Thymus (tissue), 11 donors: Measurements from ENCODE around the gene TYK2. TPM values are rescaled to one million over a fixed set of nuclear protein-coding genes. Genes with fewer than 3 reads are reported as not detected.

Experiments
- DNase-seq, 9 donors: peaks; one replicate each; pipeline ENCODE4 v3.0.0-alpha.2; 2013; ENCODE audit warnings: low spot score in 9 of 9, low read depth in 6 of 9, missing footprints in 1 of 9
- H3K27ac ChIP-seq, 2 donors: one replicate each; pipeline ENCODE4 v1.5.1; 2013; ENCODE audit warnings: control low read depth in 1 of 2, low read depth in 1 of 2, low read length in 1 of 2, mild to moderate bottlenecking in 1 of 2, moderate library complexity in 1 of 2
- H3K27me3 ChIP-seq, 2 donors: one replicate each; pipeline ENCODE4 v1.5.1; 2013; ENCODE audit warnings: low read length in 1 of 2; ENCODE audit not compliant: control insufficient read depth in 2 of 2, insufficient read depth in 1 of 2
- H3K36me3 ChIP-seq, 2 donors: one replicate each; pipeline ENCODE4 v1.5.1; 2013; ENCODE audit warnings: low read length in 1 of 2, mild to moderate bottlenecking in 1 of 2, moderate library complexity in 1 of 2; ENCODE audit not compliant: control insufficient read depth in 2 of 2, insufficient read depth in 2 of 2
- H3K4me1 ChIP-seq, 2 donors: one replicate each; pipeline ENCODE4 v1.5.1; 2013; ENCODE audit warnings: low read length in 2 of 2; ENCODE audit not compliant: control insufficient read depth in 2 of 2, insufficient read depth in 2 of 2
- H3K4me3 ChIP-seq, 2 donors: one replicate each; pipeline ENCODE4 v1.5.1; 2013; ENCODE audit warnings: low read length in 2 of 2, control low read depth in 1 of 2, mild to moderate bottlenecking in 1 of 2
- H3K9me3 ChIP-seq, 2 donors: one replicate each; pipeline ENCODE4 v1.5.1; 2013; ENCODE audit warnings: low read length in 1 of 2, mild to moderate bottlenecking in 1 of 2; ENCODE audit not compliant: control insufficient read depth in 2 of 2, insufficient read depth in 1 of 2
- WGBS: extraction: QIAGEN DNeasy Blood & Tissue Kit; methylation state at CpG from one replicate; pipeline ENCODE4 v1.1.7; 2013; 5-methylcytosine and 5-hydroxymethylcytosine counted together
- polyA plus RNA-seq: library from polyadenylated mRNA; stranded (reverse); fragments of 200-250 nt; gene quantifications from one replicate; pipeline ENCODE4 v1.2.3, GENCODE V29; 2013
- total RNA-seq: library from RNA; stranded (reverse); fragments of 120-200 nt; gene quantifications from one replicate; pipeline ENCODE4 v1.2.4, GENCODE V29; 2013
- donor health status: healthy.

TYK2 gene
- total and polyA plus RNA-seq, 2 donors, result 117 to 291 TPM

DNA sequence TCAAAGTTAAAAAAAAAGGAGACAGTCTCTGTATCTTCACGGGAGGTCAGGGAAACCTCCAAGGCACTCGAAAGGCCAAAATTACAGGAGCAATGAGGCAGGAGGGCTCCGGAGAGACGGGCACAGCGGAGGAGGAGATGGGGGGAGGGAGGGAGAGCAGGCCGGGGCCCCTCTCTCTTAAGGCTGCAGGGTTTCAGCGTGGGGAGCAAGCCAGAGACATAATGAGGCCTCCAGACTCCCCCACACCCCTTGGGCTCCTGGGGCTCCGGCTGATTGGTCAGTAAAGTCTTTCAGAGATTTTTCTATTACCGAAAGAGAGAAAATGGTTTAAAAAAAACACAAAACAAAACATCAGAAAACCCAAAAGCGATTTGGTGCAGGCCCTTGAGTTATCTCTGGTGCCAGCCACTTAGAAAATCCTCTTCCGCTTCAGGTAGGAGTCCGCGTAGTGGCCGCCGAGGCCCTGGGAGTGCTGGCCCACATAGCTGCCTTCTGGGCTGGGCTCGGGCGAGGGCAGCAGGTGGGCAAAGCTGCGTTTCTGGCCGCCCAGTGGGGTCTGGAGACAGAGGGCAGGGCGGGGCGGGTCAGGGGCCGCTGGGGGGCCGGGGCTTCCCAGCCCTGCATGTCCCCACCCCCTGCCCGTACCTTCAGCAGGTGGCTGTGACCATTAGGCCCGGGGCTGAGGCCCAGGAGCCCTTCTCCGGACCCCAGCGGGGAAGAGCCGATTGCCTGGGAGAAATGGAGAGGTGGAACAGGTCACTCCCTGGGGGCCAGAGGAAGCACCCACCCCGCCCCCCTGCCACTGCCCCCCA, 63.1 kb downstream of the TYK2 start:
- Histone ChIP-seq H3K4me3 (no peak overlapping the region), H3K27ac (no peak overlapping the region), H3K4me1 (peaks cover 6 to 11% of the 10 kb centered on the region in 2 donors), H3K27me3 (no peaks in the 10 kb centered on the region), H3K36me3 (peaks cover 59 to 60% of the 10 kb centered on the region in 2 donors), H3K9me3 (peaks cover 0 to 4% of the 10 kb centered on the region in 2 donors)
- WGBS, result 96% methylated on average over 29 of the region's 29 CpGs
- no peak for DNase-seq

DNA sequence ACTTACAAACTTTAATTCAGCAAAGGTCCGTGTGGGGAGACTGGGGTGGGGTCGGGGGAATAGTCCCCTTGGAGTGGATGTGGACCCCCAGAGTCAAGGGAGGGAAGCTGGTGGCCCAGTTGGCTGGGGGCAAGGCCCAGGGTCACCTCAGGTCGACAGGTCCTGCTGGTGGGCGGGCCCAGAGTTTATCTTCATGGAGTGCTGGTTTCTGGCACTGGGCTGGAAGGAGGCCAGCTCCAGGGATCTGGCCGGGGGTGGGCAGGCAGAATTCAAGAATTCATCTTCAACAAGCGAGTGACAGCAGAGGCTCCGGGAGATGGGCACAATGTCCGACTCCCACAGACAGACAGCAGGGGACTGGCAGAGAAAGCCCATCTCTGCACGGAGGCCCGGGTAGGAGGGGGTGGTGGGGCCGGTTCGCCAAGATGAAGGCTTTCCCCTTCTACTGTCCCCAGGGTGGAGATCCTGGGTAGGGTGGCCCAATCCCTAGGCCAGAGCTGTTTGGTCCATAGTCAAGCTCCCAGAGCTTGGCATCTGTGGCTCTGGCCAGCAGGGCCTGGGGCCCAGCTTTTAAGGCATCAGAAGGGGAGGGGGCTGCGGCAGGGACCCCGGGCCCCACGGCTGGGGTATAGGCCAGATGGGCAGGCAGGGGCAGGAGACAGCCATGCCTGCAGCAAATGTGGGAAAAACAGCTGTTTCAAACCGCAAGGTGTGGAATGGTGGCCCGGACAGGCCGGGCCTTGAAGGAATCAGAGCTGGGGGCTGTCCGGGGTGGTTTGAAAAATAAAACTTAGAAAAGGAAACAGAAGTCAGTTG, 63.9 kb downstream of the TYK2 start:
- DNase-seq, result no peak
- 90% methylated on average over 19 of the region's 19 CpGs for WGBS
- peaks cover 0 to 4% of the 10 kb centered on the region in 2 donors for H3K9me3 ChIP-seq
- no peak overlapping the region for H3K27ac ChIP-seq
- H3K4me3 ChIP-seq, result peak overlapping the region; percentile 70 to 87
- H3K27me3 ChIP-seq, result no peaks in the 10 kb centered on the region
- peaks cover 6 to 11% of the 10 kb centered on the region in 2 donors for H3K4me1 ChIP-seq
- H3K36me3 ChIP-seq, result peaks cover 51 to 52% of the 10 kb centered on the region in 2 donors

- H3K4me3 ChIP-seq, result peak within 1 kb of the TSS; percentile 70 to 87
- peaks cover 44 to 45% of the 10 kb centered on the region in 2 donors for H3K36me3 ChIP-seq
- DNase-seq, result peak; percentile 47 to 85 (median 66)
- H3K27me3 ChIP-seq, result no peaks in the 10 kb centered on the region
- H3K4me1 ChIP-seq, result peaks cover 6 to 11% of the 10 kb centered on the region in 2 donors
- H3K27ac ChIP-seq, result peak within 1 kb of the TSS in 1 of 2 donors; percentile 42
- H3K9me3 ChIP-seq, result peaks cover 0 to 4% of the 10 kb centered on the region in 2 donors
- 2% methylated on average over 55 of the region's 55 CpGs for whole genome bisulfite sequencing
Observed at GRCh38 chr19:10315335-10316214, 64.8 kb downstream of the TYK2 start, which contains the start of gene FDX2. TSS of gene FDX2 (minus strand) at chr19:10316015. CDS start at chr19:10315996, 19 bp downstream.

- 97% methylated on average over 24 of the region's 24 CpGs for WGBS
- no peak for DNase-seq
- H3K9me3 ChIP-seq, result no peaks in the 10 kb centered on the region
- H3K27ac ChIP-seq, result no peak within 1 kb of the TSS
- H3K4me3 ChIP-seq, result no peak within 1 kb of the TSS
- H3K36me3 ChIP-seq, result peaks cover 0 to 11% of the 10 kb centered on the region in 2 donors
- H3K27me3 ChIP-seq, result no peaks in the 10 kb centered on the region
- H3K4me1 ChIP-seq, result no peaks in the 10 kb centered on the region
Observed at GRCh38 chr19:10309423-10309822, 70.9 kb downstream of the TYK2 start, which contains the start of gene ZGLP1. TSS of gene ZGLP1 (minus strand) at chr19:10309815.

DNA sequence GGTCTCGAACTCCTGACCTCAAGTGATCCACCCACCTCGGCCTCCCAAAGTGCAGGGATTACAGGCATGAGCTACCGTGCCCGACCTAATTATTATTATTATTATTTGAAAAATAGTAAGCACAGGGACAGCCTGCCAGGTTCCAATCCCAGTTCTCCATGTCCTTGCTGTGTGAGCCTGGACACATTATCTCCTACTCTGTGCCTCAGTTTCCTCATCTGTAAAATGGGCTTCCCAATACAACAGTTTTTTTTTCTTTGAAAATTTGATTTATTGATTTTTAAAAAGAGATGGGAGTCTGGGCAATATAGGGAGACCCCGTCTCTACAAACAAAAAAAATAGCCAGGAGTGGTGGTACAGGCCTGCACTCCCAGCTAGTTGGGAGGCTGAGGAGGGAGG, 74.0 kb downstream of the TYK2 start:
- H3K9me3 ChIP-seq, result no peaks in the 10 kb centered on the region
- H3K4me3 ChIP-seq, result no peak overlapping the region
- no peaks in the 10 kb centered on the region for H3K4me1 ChIP-seq
- H3K27ac ChIP-seq, result no peak overlapping the region
- no peak for DNase-seq
- WGBS, result 97% methylated on average over 5 of the region's 5 CpGs
- peaks cover 0 to 11% of the 10 kb centered on the region in 2 donors for H3K36me3 ChIP-seq
- H3K27me3 ChIP-seq, result peaks cover 0 to 3% of the 10 kb centered on the region in 2 donors

DNA sequence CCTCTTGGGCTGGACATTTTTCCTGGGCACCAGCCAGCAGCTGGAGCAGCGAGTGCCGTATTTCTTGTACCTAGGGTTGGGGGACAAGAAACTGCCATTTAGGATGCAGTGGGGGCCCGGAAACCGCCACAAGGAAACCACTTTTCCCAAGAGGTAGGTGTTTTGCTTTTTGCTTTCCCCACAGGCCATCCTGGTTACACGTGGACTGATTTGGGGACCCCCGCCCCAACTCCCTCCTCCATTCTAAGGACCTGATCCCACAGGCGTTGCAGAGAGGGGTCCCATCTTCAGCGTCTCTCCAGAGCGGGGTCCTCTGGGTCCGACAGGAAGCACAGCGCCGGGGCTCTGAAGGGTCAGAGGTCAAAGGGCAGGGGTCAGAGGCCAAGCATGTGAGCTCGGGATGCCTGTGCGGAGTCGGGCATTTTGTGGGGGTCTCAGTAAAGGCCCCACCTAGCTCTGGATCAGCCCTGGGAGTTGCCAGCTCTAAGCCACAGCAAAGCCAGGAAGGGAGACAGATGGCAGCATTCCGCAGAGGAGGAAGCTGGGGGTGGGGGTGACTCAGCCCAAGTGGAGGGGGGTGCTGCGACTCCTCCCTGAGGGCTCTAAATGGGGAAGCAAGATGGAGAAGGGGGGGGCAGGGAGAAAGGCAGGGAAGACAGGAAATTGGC, 75.1 kb downstream of the TYK2 start:
- Histone ChIP-seq H3K27ac (no peak overlapping the region), H3K27me3 (peaks cover under 1 to 3% of the 10 kb centered on the region in 2 donors), H3K36me3 (peaks cover 0 to 5% of the 10 kb centered on the region in 2 donors), H3K9me3 (no peaks in the 10 kb centered on the region), H3K4me3 (no peak overlapping the region), H3K4me1 (no peaks in the 10 kb centered on the region)
- no peak for DNase-seq
- 68% methylated on average over 17 of the region's 17 CpGs for WGBS
